GM19025 (cell line): Measurements from ENCODE around the gene IL19.
"Not testable (repeated sequence)": the region's sequence is repeated elsewhere in the genome, so short reads cannot be mapped to it uniquely, and the experiment has no call there.

Experiments
- ATAC-seq: cut with Tn5 transposase; IDR thresholded peaks from one replicate; pipeline ENCODE4 v1.9.1; 2021; ENCODE audit warnings: mild to moderate bottlenecking, low read depth, moderate library complexity; ENCODE audit not compliant: unreplicated experiment

IL19 gene

DNA sequence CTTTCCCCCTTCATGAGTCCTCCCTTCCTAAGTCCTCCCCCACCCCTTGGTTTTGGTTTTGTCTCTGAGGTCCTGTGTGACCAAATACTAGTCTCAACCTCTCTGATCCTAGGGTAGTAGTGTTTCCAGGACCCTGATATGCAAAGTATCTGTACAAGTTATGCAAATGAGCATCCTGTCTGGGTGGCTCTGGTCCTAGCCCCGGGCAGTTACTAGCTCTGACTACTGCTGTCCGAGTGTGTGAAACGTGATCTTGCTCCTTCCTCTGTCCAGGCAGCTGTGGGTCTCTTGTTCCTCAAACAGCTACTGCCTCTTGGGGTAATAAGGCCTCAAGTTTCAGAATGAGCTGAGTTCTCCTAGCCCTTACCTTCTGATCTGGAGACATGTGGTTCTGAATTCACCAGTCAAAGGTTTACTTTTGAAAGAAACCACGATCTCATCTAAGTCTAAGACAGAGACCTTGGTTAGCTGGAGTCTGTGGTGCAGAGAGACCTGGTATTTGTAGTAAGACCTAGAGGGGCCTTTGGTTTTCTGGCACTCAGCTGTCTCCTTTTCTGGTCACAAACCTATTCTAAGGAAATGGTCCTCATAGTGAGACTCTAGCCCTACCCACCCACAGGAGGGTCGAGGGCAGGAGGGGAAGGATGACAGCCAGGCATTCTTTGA is 31.0 kb upstream of the IL19 start:
- ATAC-seq = peak; percentile 81

DNA sequence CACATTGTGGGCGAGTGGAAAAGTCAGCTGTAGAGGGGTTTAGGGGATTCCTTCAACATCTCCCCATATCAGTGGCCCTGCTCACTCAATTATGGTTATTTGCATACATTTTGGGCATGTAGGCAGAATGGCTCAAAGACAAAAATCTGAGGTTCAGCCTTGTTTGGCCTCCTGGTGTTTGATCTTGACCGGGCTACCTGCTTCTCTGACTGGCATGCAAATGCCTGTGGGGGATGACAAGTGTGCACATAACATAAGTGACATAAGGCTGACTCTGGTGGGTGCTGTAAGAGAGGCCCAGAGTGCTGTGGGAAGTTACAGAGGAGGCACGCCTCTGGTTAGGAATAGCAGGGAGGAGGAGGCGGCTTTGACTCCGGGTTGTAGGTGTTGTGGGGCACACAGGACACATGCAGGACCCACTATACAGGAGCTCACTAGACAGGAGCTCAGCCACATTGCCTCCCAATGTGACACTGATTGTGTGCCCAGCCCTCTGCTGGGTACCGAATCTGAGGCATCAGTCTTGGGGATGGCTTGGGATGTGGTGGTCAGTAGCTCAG is 29.4 kb upstream of the IL19 start:
- ATAC-seq = no peak

DNA sequence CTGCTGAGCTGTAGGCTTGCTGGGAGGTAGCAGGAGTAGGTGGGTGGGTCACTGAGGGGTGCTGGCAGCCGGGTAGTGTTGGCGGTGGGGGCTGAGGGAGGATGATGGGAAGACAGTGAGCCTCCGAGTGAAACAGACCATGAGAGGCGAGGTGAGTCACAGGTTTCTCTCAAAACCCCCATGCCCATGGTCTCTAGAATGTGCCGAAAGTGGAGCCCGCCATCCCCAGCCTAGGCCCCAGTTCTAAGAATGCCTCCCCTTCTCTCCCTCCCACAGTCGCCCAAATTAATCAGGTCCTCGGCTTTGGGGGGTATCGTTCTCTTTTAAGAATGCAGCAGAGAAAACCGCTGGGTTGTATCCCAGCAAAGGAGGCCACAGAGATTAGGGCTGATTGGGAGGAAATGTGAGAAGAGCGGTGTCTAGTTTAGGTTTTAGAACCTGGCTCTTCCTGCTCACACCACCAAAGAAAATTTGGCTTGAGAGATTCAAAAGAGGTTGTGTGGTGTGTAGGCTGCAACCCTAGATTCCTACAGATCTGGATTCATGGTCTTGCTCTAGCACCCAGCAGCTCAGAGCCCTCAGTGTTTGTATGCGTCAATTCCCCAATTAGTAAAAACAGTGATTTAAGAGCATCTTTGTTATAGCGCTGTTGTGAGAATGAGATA is 27.7 kb upstream of the IL19 start:
- no peak for ATAC-seq

DNA sequence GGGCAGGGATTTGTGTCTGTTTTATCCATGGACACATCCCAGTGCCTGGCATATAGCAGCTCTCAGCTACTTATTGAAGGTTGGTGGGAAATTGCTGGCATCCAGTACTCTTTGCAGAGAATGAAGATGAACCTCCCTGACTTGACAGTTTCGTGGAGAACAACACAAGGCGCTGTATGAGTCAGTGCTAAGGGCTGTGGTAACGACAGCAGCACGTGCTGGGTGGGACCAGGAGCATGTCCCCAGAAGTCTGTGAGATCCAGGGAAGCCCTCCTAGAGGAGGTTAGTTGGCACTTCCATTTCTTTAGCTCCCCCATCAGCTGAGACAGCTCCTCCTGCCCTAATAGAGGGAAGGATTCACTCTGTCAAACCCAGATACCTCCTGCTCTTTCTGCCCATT is 25.9 kb upstream of the IL19 start:
- ATAC-seq = no peak

DNA sequence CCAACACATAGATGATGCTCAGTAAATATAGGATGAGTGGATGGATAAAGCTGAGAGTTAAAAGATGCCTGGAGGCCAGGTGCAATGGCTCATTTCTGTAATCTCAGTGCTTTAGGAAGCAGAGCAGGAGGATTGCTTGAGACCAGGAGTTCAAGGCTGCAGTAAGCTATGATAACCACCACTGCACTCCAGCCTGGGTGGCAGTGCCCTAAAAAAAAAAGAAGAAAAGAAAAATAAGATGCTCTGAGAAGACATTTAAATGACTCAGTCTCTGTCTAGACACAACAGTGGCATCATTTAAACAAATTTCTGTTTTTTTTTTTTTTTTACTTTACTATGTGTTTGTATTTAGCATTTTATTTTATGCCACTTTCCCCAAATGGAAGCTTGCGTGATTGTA is 25.3 kb upstream of the IL19 start:
- no peak for ATAC-seq

DNA sequence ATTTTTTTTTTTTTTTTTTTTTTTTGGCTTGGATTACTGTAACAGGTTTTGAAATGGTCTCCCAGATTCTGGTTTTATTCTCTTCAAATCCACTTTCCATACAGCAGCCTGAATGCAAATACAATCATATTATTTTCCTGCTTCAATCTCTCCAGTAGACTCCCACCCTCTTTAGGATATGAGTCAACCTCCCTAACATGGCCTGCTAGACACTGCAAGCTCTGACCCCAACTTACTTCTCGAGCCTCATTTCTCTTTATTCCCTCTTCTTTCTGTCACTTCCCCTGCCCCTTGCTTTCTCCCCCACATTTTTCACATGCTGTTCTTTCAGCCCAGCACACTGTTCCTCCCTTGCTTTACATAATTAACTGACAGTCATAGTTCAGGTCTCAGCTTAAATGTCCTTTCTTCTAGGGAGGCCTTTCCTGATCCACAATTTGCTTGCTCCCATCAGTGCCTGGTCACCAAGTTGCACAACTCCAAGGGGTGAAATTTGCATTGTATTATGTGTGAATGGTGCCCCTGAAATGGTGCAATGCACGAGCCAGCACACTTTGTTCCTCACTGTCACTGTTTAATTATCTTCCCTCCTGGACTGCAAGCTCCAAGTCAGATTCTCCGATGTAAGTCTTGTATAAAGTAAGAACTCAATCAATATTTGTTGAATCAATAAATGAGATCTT is 22.1 kb upstream of the IL19 start:
- no peak for ATAC-seq

DNA sequence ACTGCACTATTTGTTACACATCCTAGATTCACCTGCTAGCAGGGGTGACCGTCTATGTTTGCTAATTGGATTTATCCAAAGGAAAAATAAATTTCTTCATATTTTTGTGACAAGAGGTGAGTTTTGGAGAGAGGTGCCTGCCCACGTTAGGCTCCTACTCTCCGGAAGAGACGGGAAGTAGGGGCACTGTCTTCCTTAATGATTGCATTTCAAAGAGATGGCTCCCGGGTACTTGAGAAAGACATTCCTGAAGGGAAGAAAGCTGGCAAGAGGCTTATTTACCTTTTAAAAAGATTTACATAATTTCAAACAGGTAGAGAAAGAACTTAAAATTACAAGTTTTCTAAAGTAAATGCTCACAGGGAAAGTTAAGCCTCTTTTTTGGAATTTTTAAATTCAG is 18.7 kb upstream of the IL19 start:
- no peak for ATAC-seq

DNA sequence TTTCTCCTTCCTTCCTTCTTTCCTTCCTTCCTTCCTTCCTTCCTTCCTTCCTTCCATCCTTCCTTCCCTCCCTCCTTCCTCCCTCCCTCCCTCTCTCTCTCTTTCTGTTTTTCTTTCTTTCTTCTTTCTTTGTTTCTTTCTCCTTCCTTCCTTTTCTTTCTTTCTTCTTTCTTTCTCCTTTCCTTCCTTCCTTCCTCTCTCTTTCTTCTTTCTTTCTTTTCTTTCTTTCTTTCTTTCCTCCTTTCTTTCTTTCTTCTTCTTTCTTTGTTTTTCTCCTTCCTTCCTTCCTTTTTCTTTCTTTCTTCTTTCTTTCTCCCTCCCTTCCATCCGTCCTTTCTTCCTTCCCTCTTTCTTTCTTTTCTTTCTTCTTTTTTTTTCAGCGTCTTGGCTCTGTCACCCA is 18.1 kb upstream of the IL19 start:
- ATAC-seq = no peak

DNA sequence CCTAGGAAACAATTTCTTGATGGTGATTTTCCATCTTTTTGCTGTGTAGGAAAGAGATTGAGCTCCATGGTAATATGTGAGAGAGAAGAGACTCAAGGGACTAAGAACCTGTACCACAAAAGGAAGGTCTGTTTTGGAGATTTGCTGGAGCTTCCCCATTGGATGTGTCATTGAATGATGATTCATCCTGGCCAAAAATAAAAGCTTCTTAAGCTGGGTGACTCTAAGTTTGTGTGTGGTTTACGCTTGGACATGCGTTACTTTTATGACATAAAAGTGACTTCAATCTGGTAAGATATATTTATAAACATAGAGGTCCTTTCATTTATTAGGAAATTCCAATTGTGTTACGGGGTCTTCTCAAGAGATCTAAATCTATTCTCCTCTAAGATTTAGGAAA is 17.4 kb upstream of the IL19 start:
- ATAC-seq = no peak

DNA sequence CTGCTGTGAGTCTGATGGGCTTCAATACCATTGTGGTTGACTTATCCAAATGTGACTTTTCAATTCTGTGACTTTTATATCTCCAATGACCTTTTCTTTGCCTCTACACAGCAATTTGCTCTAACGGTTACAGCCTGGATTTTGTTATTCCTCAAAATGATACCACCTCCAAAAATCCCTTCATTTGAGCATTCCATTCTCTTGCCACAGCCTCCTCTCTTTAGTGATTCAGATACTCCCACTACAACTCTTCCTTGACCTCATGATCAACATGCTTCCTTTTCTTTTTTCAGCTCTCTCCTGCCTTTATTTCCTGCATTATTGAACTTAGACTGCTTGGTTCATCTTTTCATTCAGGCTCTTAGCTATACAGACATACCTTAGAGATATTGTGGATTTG is 16.6 kb upstream of the IL19 start:
- no peak for ATAC-seq

DNA sequence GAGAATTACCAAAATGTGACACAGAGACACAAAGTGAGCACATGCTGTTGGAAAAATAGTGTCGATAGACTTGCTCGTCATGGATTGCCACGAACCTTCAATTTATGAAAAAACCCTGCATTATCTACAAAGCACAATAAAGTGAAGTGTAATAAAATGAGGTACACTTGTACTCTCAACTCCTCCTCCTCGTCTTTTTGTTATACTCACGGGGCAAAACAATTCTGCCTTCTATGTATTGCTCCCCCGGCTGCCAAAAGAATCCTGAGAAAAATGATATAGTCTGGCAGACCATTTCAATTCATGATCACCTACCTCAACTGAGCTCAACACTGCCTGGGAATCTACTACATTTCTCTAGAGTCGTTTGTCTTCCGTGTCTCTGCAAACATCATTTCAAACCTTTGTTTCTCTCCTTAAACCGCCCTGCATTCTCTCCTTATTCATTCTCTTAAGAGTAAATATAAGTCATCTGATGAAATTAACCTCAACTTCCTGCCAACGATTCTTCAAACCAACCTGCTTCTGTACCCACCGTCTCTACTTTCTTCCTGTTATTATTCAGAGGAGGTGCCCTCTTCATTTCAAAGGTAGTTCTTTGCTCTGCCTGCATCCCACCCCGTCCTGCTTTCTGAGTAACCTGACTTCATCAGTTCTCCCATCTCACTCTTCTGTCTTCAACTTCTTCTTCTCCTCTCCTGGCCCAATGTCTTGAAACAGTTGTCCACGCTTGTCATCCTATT is 12.9 kb upstream of the IL19 start:
- no peak for ATAC-seq

DNA sequence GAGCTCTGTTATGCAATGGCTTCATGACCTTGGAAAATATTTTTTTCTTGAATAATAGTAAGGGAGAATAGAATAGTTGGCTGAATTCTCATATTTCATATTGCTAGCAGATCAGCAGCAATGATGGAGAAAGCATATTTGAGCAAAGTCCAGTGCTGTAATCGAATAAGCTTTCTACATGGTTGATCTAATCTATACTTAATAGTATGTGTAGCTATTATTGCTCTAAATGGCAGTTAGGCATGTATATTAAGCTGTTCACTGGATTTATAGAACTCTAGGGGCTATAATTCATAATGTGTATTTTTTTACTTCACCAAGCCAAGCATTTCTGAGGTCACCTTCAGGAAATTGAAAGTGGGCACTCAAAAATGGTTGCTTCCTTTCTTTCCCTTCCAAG is 10.0 kb upstream of the IL19 start:
- ATAC-seq = no peak

DNA sequence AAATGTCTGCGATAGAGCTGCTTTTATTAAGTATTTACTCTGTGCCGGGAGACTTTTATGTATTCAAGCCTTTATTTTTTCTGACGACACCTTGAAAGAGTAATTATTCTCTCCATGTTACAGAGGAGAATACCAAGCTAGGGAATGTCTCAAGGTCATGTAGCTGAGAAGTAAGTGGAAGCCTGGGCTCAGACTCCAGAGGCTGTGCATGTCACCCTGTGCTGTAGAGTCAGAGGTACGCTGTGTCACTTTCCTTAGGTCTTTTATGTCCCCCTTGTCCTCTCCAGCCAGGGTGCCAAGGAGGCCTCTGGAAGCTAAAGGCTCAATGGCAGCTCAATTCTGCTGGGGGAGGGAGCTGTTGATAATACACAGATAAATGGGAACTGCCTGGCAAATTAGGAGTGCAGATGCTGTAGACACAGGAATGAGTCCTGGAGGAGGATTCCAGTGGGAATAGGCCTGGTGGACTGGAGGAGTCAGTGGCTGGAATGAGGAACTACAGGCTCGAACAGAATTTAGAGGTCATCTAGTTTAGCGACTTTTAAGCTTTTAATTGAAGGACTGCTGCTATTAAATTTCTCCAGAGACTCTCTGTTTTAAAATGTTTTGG is 9.3 kb upstream of the IL19 start:
- no peak for ATAC-seq

DNA sequence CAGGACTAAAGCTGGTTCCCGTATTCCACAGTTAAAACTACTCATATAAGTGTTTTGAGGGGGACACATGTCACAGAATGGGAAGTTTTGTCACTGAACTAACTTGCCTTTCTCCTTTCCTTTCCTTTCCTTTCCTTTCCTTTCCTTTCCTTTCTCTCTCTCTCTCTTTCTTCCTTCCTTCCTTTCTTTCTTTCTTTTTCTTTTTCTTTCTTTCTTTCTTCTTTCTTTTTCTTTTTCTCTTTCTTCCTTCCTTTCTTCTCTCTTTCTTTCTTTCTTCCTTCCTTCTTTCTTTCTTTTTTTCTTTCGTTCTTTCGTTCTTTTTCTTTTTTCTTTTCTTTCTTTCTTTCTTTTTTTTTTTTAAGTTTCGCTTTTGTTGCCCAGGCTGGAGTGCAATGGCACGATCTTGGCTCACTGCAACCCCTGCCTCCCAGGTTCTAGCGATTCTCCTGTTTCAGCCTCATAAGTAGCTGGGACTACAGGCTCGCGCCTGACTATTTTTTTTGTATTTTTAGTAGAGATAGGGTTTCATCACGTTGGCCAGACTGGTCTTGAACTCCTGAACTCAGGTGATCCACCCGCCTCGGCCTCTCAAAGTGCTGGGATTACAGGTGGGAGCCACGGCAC is 7.7 kb upstream of the IL19 start:
- not testable (repeated sequence) for ATAC-seq

DNA sequence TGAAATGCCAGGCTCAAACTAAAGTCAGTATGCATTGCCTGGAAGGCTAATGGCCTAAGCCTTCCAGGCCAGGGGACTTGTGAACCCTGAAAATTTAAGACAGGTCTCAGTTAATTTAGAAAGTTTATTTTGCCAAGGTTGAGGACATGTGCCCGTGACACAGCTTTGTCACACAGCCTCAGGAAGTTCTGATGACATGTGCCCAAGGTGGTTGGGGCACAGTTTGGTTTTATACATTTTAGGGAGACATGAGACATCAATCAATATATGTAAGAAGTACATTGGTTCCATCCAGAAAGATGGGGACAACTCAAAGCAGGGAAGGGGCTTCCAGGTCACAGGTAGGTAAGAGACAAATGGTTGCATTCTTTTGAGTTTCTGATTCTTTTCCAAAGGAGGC is 4.8 kb upstream of the IL19 start:
- ATAC-seq = not testable (repeated sequence)

DNA sequence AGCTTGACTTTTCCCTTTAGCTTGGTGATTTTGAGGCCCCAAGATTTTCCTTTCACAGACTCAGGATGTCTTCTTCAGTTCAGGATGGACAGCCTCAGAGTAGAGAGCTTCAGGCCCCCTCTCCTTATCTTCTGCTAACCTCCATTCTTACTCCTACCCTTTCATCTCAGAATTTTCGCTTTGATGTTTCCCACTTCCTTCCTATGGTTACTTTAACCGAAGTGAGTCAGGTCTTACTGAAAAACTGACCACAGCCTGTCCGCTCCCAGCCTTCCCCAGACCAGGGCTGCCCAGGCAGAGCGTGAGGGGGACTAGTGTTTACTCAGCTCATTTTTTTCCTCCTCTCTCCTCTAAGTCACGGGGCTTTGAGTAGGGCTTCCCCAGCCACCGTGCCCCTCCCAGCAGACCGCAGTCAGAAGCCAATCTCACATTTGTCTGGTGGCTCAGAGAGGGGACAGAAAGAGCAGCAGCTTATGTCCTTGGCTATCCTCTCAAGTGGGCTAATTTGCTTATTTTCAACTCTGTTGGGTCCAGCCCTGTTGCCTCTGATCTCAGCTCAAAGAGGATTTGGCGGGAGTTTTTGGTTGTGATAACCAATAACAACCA is 4.2 kb upstream of the IL19 start:
- ATAC-seq = peak; percentile 35

DNA sequence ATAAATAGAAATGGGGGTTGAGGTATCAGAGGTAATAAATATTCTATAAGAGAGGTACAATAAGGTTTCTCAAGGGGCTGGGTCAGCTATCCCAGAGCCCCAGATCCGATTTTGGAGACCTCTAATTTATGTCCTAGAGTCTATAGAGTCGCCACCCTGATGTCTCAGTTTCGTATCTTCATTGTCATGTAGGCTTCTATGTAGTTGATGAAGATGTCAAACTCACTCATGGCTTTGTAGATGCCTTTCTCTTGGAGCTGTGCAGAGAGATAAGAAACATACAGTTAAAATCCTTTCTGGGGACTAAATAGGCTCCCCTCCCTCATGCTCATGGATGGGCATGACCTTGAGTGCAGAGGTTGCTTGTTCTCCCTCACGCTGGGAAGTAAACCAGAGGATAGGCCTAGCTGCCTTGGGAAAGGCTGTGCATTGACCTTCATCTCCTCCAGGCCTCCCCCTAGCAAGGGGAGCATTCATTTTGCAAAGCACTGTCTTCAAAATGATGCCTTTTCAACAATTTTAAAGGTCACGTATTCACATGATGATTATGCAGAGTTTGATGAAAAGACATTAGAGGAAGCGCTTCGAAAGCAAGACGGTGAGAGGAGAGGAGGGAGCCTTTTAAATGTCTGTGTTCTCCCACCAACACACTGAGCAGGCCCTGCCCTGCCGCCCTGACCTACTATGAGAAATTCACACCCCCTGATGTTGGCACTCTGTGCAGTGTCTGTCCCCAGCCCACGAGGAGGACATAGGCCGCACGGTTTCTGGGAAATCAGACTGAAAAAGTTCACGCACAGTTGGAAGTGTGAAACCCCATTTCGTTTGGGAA is 1.9 kb upstream of the IL19 start:
- ATAC-seq = peak; percentile 10

DNA sequence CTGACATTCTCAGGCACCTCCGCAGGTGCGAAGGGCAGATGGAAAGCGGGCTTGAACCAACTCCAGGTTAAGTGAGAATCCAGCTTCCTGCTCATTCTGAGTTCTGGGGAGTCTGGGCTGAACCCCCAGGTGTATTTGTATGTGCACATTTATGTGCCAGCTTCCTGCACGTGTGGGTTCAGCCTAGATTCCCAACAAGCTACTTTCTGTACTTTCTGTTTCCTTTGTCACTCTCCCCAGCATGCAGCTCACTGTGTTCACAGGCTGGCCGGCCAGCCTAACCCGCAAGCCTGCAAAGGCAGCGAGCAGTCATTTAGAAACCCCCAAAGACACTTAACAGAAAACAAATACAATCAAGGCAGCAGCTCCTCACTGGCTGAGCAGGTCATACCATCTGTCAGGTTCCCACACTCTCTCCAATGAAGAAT is 1.3 kb upstream of the IL19 start:
- ATAC-seq = peak; percentile 70

DNA sequence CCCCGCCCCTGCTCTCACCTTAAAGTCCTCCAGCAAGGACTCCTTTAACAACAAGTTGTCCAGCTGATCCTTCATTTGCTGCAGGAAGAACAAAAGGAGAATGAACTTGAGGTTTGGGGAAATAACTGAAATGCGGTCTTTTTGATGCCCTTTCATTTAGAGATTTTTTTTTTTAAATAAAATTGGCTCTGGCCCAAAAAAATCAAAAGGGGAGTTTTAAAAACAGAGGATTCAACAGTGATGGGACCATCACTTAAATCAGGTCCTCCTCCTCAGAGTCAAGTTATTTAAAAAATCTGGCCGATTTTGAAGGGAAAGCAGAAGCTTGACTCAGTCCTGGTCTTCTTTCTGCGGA is 742 bp downstream of the IL19 start:
- no peak for ATAC-seq
